ENCODE measurements around the gene TPCN1. TPM values are rescaled to one million over a fixed set of nuclear protein-coding genes. Genes with fewer than 3 reads are reported as not detected.

Gene TPCN1
- total and polyA plus RNA-seq, 2 of the 8 experiments (the other 6 are each of a cell fraction or from before 2014, with no cell fraction given) = 14.9 to 21.4 TPM

DNA sequence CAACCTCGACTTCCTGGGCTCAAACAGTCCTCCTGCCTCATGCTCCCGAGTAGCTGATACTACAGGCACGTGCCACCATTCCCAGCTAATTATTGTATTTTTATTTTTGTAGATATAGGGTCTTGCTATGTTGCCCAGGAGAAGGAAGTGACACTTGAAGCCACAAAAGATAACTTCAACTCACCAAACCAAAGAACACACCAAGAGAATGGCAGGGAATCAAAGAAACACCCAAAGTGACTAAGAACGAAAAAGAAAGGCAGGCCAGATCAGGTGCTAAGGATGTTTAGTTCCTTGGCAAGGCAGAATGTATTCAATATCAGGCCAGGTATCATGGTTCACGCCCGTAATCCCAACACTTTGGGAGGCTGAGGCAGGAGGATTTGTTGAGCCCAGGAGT lies 10.1 kb upstream of the TPCN1 start:
- no peak overlapping the region for H2BK20ac ChIP-seq (ENCODE audit: low read length)
- no peaks in the 10 kb centered on the region for H3K4me1 ChIP-seq (replicated peaks in 1 of 4; ENCODE audit: control insufficient read depth in 3 of 4, insufficient read depth in 4 of 4, low read length in 3 of 4)
- H2AFZ ChIP-seq (ENCODE audit: low read length) = no peak overlapping the region
- CTCF ChIA-PET (ENCODE audit: partially characterized antibody) = interaction anchor here (0.7 to 1.8 kb wide), 2 partner anchors 14 to 565 kb away, joined by 4 to 8 read pairs; no protein-coding TSS in a partner anchor
- H3K56ac ChIP-seq (replicated peaks; ENCODE audit: insufficient read length, low read depth, low read length) = no peak overlapping the region
- no peak overlapping the region for H3K18ac ChIP-seq (ENCODE audit: extremely low read depth, low read length)
- DNase-seq (ENCODE audit: low read depth in 1 of 2, low spot score in 2 of 2) (no peak), FAIRE-seq (no peak)
- 84% methylated on average over 6 of the region's 6 CpGs; no CpG with 5 or more reads in 1 of the 2 experiments for WGBS, 2 experiments (ENCODE audit: extremely low coverage in 1 of 2, insufficient coverage in 1 of 2, insufficient read length in 1 of 2, insufficient replicate concordance in 2 of 2, low coverage in 1 of 2, low lambda C conversion rate in 2 of 2, missing lambda C conversion rate in 1 of 2)
- H2AK5ac ChIP-seq (ENCODE audit: low read depth, low read length) = no peak overlapping the region
- H4K5ac ChIP-seq (ENCODE audit: insufficient read length, low read depth, low read length) = no peak overlapping the region
- H4K8ac ChIP-seq (ENCODE audit: extremely low read depth, insufficient read depth, low read length) = no peak overlapping the region
- no peak overlapping the region for H3K23ac ChIP-seq (ENCODE audit: insufficient read length)
- no peaks in the 10 kb centered on the region; a peak in 1 of 4 replicates for H3K9me3 ChIP-seq (ENCODE audit: insufficient read depth in 2 of 2, low read depth in 1 of 2, low read length in 1 of 2)
- no peak overlapping the region for H3K4me3 ChIP-seq (ENCODE audit: extremely low read depth in 1 of 4, insufficient read depth in 2 of 4, low read depth in 3 of 4, low read length in 4 of 4)
- no peak overlapping the region for H2BK15ac ChIP-seq (ENCODE audit: low read length)
- no peak overlapping the region for H2BK5ac ChIP-seq (ENCODE audit: low read depth, low read length)
- H3K9ac ChIP-seq (replicated peaks in 1 of 4; ENCODE audit: extremely low read depth in 1 of 4, low read depth in 3 of 4, low read length in 3 of 4) = no peak overlapping the region
- no peaks in the 10 kb centered on the region for H3K27me3 ChIP-seq (replicated peaks in 1 of 4; ENCODE audit: control insufficient read depth in 3 of 4, extremely low read depth in 1 of 4, insufficient read depth in 3 of 4, low read length in 3 of 4)
- no peaks in the 10 kb centered on the region for H3K79me1 ChIP-seq (ENCODE audit: low read depth, low read length)
- H3K4me2 ChIP-seq (ENCODE audit: insufficient read depth in 1 of 2, low read depth in 2 of 2, low read length in 2 of 2) = no peak overlapping the region
- no peaks in the 10 kb centered on the region for H3K23me2 ChIP-seq (ENCODE audit: low read depth, low read length)
- H3K14ac ChIP-seq (ENCODE audit: insufficient read length) = no peak overlapping the region
- H3K4ac ChIP-seq (replicated peaks; ENCODE audit: insufficient read length, low read depth, low read length) = no peak overlapping the region
- no peaks in the 10 kb centered on the region for H3K79me2 ChIP-seq (ENCODE audit: control insufficient read depth in 1 of 2, insufficient read depth in 2 of 2, low read length in 2 of 2)
- no peak overlapping the region for H2BK120ac ChIP-seq (replicated peaks; ENCODE audit: low read depth, low read length)
- H3K27ac ChIP-seq (ENCODE audit: low read depth, low read length) = no peak overlapping the region
- H4K20me1 ChIP-seq (replicated peaks in 1 of 2; ENCODE audit: control insufficient read depth in 1 of 2, insufficient read depth in 2 of 2, low read length in 2 of 2) = no peaks in the 10 kb centered on the region
- no peak overlapping the region for H4K91ac ChIP-seq (replicated peaks; ENCODE audit: insufficient read length, low read length)
- no peaks in the 10 kb centered on the region for H3K36me3 ChIP-seq (ENCODE audit: control insufficient read depth in 2 of 4, insufficient read depth in 4 of 4, low read length in 3 of 4)
- POLR2A ChIA-PET (ENCODE audit: partially characterized antibody) = interaction anchor here (1.3 to 2.2 kb wide), 4 partner anchors 10 to 16 kb away, joined by 4 to 12 read pairs (median 6); partner anchors contain the start of gene TPCN1
- H2BK12ac ChIP-seq (ENCODE audit: low read depth, low read length) = no peak overlapping the region
- TF ChIP-seq TAF1 (IDR thresholded peaks at IDR 0.05; ENCODE audit: low read depth, low read length) (no peak), FOSL1 (IDR thresholded peaks at IDR 0.05; ENCODE audit: insufficient read depth, low read depth, low read length) (no peak), POU5F1 (IDR thresholded peaks at IDR 0.05; ENCODE audit: low read depth, low read length) (no peak), CTBP2 (IDR thresholded peaks at IDR 0.05; ENCODE audit: borderline replicate concordance, insufficient read depth, insufficient read length, low read length) (no peak), RFX5 (IDR thresholded peaks at IDR 0.05; ENCODE audit: borderline replicate concordance, low read depth, low read length) (no peak), YY1 (IDR thresholded peaks at IDR 0.05; ENCODE audit: low read depth, low read length) (no peak), KDM4A (IDR thresholded peaks at IDR 0.05; ENCODE audit: low read depth, low read length, severe bottlenecking) (no peak), SAP30 (IDR thresholded peaks at IDR 0.05; ENCODE audit: insufficient read depth, insufficient replicate concordance, low read length) (no peak), SP1 (IDR thresholded peaks at IDR 0.05; ENCODE audit: low read depth, low read length) (no peak)
- TF ChIP-seq, protein P1, sequence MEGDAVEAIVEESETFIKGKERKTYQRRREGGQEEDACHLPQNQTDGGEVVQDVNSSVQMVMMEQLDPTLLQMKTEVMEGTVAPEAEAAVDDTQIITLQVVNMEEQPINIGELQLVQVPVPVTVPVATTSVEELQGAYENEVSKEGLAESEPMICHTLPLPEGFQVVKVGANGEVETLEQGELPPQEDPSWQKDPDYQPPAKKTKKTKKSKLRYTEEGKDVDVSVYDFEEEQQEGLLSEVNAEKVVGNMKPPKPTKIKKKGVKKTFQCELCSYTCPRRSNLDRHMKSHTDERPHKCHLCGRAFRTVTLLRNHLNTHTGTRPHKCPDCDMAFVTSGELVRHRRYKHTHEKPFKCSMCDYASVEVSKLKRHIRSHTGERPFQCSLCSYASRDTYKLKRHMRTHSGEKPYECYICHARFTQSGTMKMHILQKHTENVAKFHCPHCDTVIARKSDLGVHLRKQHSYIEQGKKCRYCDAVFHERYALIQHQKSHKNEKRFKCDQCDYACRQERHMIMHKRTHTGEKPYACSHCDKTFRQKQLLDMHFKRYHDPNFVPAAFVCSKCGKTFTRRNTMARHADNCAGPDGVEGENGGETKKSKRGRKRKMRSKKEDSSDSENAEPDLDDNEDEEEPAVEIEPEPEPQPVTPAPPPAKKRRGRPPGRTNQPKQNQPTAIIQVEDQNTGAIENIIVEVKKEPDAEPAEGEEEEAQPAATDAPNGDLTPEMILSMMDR (IDR thresholded peaks at IDR 0.05; ENCODE audit: control extremely low read depth in 1 of 3, insufficient read depth in 1 of 3, low read depth in 1 of 3, low read length in 3 of 3) = no peak
- TF ChIP-seq, protein P2, sequence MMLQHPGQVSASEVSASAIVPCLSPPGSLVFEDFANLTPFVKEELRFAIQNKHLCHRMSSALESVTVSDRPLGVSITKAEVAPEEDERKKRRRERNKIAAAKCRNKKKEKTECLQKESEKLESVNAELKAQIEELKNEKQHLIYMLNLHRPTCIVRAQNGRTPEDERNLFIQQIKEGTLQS (IDR thresholded peaks at IDR 0.05; ENCODE audit: insufficient read depth, low read depth, low read length) = no peak

All from H1 (cell line).